Trophoblast cell (in vitro differentiated cells and primary cell): Measurements from ENCODE around the gene FUOM.

Experiments used
- DNase-seq, 2 donors: peaks; one replicate each; pipeline ENCODE4 v3.0.0-alpha.2; 2016
- H2AFZ ChIP-seq: 2 replicates; pipeline ENCODE4 v1.6.1; 2013; ENCODE audit warnings: low read length, moderate library complexity, mild to moderate bottlenecking; ENCODE audit not compliant: insufficient read depth, poor library complexity
- H2AK5ac ChIP-seq: 2 replicates; pipeline ENCODE4 v1.6.1; 2013; ENCODE audit warnings: mild to moderate bottlenecking, low read length
- H2BK120ac ChIP-seq: 2 replicates; pipeline ENCODE4 v1.6.1; 2013; ENCODE audit warnings: low read length, mild to moderate bottlenecking, moderate library complexity; ENCODE audit not compliant: insufficient read depth, poor library complexity
- H2BK12ac ChIP-seq: 2 replicates; pipeline ENCODE4 v1.6.1; 2013; ENCODE audit warnings: mild to moderate bottlenecking, low read length, moderate library complexity
- H2BK5ac ChIP-seq: 2 replicates; pipeline ENCODE4 v1.6.1; 2013; ENCODE audit warnings: low read length, low read depth, moderate library complexity, mild to moderate bottlenecking; ENCODE audit not compliant: poor library complexity
- H3K14ac ChIP-seq: 2 replicates; pipeline ENCODE4 v1.6.1; 2013; ENCODE audit warnings: mild to moderate bottlenecking, low read length
- H3K18ac ChIP-seq: 2 replicates; pipeline ENCODE4 v1.6.1; 2013; ENCODE audit warnings: mild to moderate bottlenecking, low read length
- H3K23ac ChIP-seq: 2 replicates; pipeline ENCODE4 v1.6.1; 2013; ENCODE audit warnings: low read length
- H3K27ac ChIP-seq: 2 replicates; pipeline ENCODE4 v1.5.1; 2013; ENCODE audit warnings: low read depth, mild to moderate bottlenecking, inconsistent platforms, low read length, moderate library complexity
- H3K27me3 ChIP-seq: 2 replicates; pipeline ENCODE4 v1.6.1; 2013; ENCODE audit warnings: inconsistent platforms, mild to moderate bottlenecking, low read length, moderate library complexity; ENCODE audit not compliant: insufficient read depth
- H3K36me3 ChIP-seq, 2 experiments: 1 replicate in 1 of 2; 2 replicates in 1 of 2; pipeline ENCODE4 v1.6.1; 2013; ENCODE audit warnings: low read length in 2 of 2, mild to moderate bottlenecking in 2 of 2, moderate library complexity in 1 of 2; ENCODE audit not compliant: insufficient read depth in 2 of 2, control insufficient read depth in 1 of 2
- H3K4ac ChIP-seq: 2 replicates; pipeline ENCODE4 v1.6.1; 2013; ENCODE audit warnings: low read depth, mild to moderate bottlenecking, low read length, moderate library complexity
- H3K4me1 ChIP-seq, 2 experiments: 1 replicate in 1 of 2; 2 replicates in 1 of 2; pipeline ENCODE4 v1.6.1; 2013; ENCODE audit warnings: low read length in 2 of 2, mild to moderate bottlenecking in 2 of 2, moderate library complexity in 1 of 2; ENCODE audit not compliant: insufficient read depth in 2 of 2, control insufficient read depth in 1 of 2
- H3K4me2 ChIP-seq: 2 replicates; pipeline ENCODE4 v1.6.1; 2013; ENCODE audit warnings: inconsistent platforms, mild to moderate bottlenecking, low read length, moderate library complexity
- H3K4me3 ChIP-seq: 2 replicates; pipeline ENCODE4 v1.5.1; 2013; ENCODE audit warnings: mild to moderate bottlenecking, low read depth, low read length, inconsistent platforms
- H3K79me1 ChIP-seq: one replicate; pipeline ENCODE4 v1.6.1; 2013; ENCODE audit warnings: low read length
- H3K79me2 ChIP-seq: 2 replicates; pipeline ENCODE4 v1.6.1; 2013; ENCODE audit warnings: low read length, mild to moderate bottlenecking; ENCODE audit not compliant: control insufficient read depth, insufficient read depth, poor library complexity
- H3K9ac ChIP-seq: 2 replicates; pipeline ENCODE4 v1.6.1; 2013; ENCODE audit warnings: mild to moderate bottlenecking, low read length
- H3K9me3 ChIP-seq: 2 replicates; pipeline ENCODE4 v1.6.1; 2013; ENCODE audit warnings: low read depth, mild to moderate bottlenecking, control low read depth, inconsistent platforms, low read length; ENCODE audit not compliant: insufficient read depth
- H4K12ac ChIP-seq: 2 replicates; pipeline ENCODE4 v1.6.1; 2013; ENCODE audit warnings: low read depth, mild to moderate bottlenecking, low read length, moderate library complexity
- H4K8ac ChIP-seq: 2 replicates; pipeline ENCODE4 v1.6.1; 2013; ENCODE audit warnings: low read depth, mild to moderate bottlenecking, low read length, moderate library complexity
- H4K91ac ChIP-seq: one replicate; pipeline ENCODE4 v1.6.1; 2013; ENCODE audit warnings: low read depth, mild to moderate bottlenecking, low read length, moderate library complexity
- WGBS: extraction: QIAGEN DNeasy Blood & Tissue Kit; methylation state at CpG from one replicate; pipeline ENCODE4 v1.1.7; 2013; ENCODE audit warnings: missing lambda C conversion rate; ENCODE audit not compliant: insufficient read length, insufficient coverage; ENCODE audit errors: extremely low coverage; 5-methylcytosine and 5-hydroxymethylcytosine counted together

Gene FUOM

GRCh38 chr10:133355991-133356390, 1.8 kb downstream of the FUOM start:
- Histone ChIP-seq H3K23ac (no peak overlapping the region), H2AFZ (no peak overlapping the region), H3K4me3 (no peak overlapping the region), H3K27me3 (no peaks in the 10 kb centered on the region), H2AK5ac (no peak overlapping the region), H3K4ac (no peak overlapping the region), H3K18ac (no peak overlapping the region), H3K36me3 (peaks cover 4% of the 10 kb centered on the region in 2 experiments), H3K9me3 (no peaks in the 10 kb centered on the region), H3K79me2 (peaks cover 4% of the 10 kb centered on the region), H2BK12ac (no peak overlapping the region), H3K4me2 (no peak overlapping the region), H3K79me1 (peaks cover 6% of the 10 kb centered on the region), H2BK5ac (no peak overlapping the region), H3K14ac (no peak overlapping the region), H3K9ac (no peak overlapping the region), H3K4me1 (peaks cover 8 to 9% of the 10 kb centered on the region in 2 experiments), H3K27ac (no peak overlapping the region), H4K91ac (no peak overlapping the region), H2BK120ac (no peak overlapping the region), H4K12ac (no peak overlapping the region), H4K8ac (no peak overlapping the region)
- WGBS: no CpG with 5 or more reads among the region's 3 CpGs
- no peak for DNase-seq

GRCh38 chr10:133355266-133355665, 2.6 kb downstream of the FUOM start:
- Histone ChIP-seq H3K4me3 (no peak overlapping the region), H3K14ac (no peak overlapping the region), H3K9me3 (no peaks in the 10 kb centered on the region), H2BK5ac (no peak overlapping the region), H3K9ac (no peak overlapping the region), H3K36me3 (peaks cover 4% of the 10 kb centered on the region in 2 experiments), H3K23ac (no peak overlapping the region), H3K27me3 (no peaks in the 10 kb centered on the region), H4K91ac (no peak overlapping the region), H2BK12ac (no peak overlapping the region), H3K18ac (no peak overlapping the region), H3K4ac (no peak overlapping the region), H2AFZ (no peak overlapping the region), H3K79me1 (peaks cover 6% of the 10 kb centered on the region), H3K27ac (no peak overlapping the region), H3K4me1 (peaks cover 8 to 9% of the 10 kb centered on the region in 2 experiments), H3K79me2 (peaks cover 4% of the 10 kb centered on the region), H3K4me2 (no peak overlapping the region), H4K12ac (no peak overlapping the region), H4K8ac (no peak overlapping the region), H2AK5ac (no peak overlapping the region), H2BK120ac (no peak overlapping the region)
- no peak for DNase-seq
- no CpG with 5 or more reads among the region's 6 CpGs for WGBS

GRCh38 chr10:133354672-133355240, 3.1 kb downstream of the FUOM start:
- Histone ChIP-seq H3K36me3 (peaks cover 4% of the 10 kb centered on the region in 2 experiments), H3K4me3 (no peak overlapping the region), H3K27ac (no peak overlapping the region), H3K4me1 (peaks cover 8 to 9% of the 10 kb centered on the region in 2 experiments), H4K91ac (no peak overlapping the region), H3K79me1 (peaks cover 6% of the 10 kb centered on the region), H3K9me3 (no peaks in the 10 kb centered on the region), H3K4ac (no peak overlapping the region), H3K79me2 (peaks cover 4% of the 10 kb centered on the region), H2BK120ac (no peak overlapping the region), H2AK5ac (no peak overlapping the region), H4K12ac (no peak overlapping the region), H3K9ac (no peak overlapping the region), H3K14ac (no peak overlapping the region), H4K8ac (no peak overlapping the region), H3K27me3 (no peaks in the 10 kb centered on the region), H3K4me2 (no peak overlapping the region), H2AFZ (no peak overlapping the region), H3K23ac (no peak overlapping the region), H2BK12ac (no peak overlapping the region), H2BK5ac (no peak overlapping the region), H3K18ac (no peak overlapping the region)
- DNase-seq: no peak
- WGBS: no CpG with 5 or more reads among the region's 14 CpGs

- Histone ChIP-seq H3K79me2 (peaks cover 4% of the 10 kb centered on the region), H4K12ac (no peak overlapping the region), H4K91ac (no peak overlapping the region), H3K27me3 (no peaks in the 10 kb centered on the region), H3K14ac (no peak overlapping the region), H3K23ac (no peak overlapping the region), H3K36me3 (peaks cover 4% of the 10 kb centered on the region in 2 experiments), H3K4me2 (no peak overlapping the region), H3K27ac (no peak overlapping the region), H3K4ac (no peak overlapping the region), H2BK12ac (no peak overlapping the region), H2AK5ac (no peak overlapping the region), H2BK5ac (no peak overlapping the region), H3K9ac (no peak overlapping the region), H4K8ac (no peak overlapping the region), H3K79me1 (peaks cover 6% of the 10 kb centered on the region), H3K4me1 (peaks cover 8 to 9% of the 10 kb centered on the region in 2 experiments), H2BK120ac (no peak overlapping the region), H3K9me3 (peaks cover 4% of the 10 kb centered on the region), H2AFZ (no peak overlapping the region), H3K18ac (no peak overlapping the region), H3K4me3 (no peak overlapping the region)
- no CpG with 5 or more reads among the region's 16 CpGs for WGBS
- DNase-seq: no peak
Measured at GRCh38 chr10:133353988-133354605, 3.7 kb downstream of the FUOM start.
